ENCODE measurements around the gene RUBCN.
A peak's percentile ranks its signal among the peaks of the same experiment; 100 is the strongest.

The RUBCN gene

GRCh38 chr3:197736491-197737318 lies at the start of gene RUBCN:
Gene RUBCN, minus strand, starts transcription at chr3:197736904. Its CDS starts 185 bp downstream, at chr3:197736719.
- peak; percentile 92 for DNase-seq

GRCh38 chr3:197784019-197784585 lies 47.4 kb upstream of the RUBCN start:
- DNase-seq = no peak

- no peak for DNase-seq
Measured at GRCh38 chr3:197782230-197782629, 45.5 kb upstream of the RUBCN start.

GRCh38 chr3:197775317-197775716 lies 38.6 kb upstream of the RUBCN start:
- DNase-seq = no peak

- no peak for DNase-seq
Measured at GRCh38 chr3:197761784-197762183, 25.1 kb upstream of the RUBCN start.

GRCh38 chr3:197758512-197758911 lies 21.8 kb upstream of the RUBCN start:
- DNase-seq = no peak

GRCh38 chr3:197756704-197757103 lies 20.0 kb upstream of the RUBCN start:
- no peak for DNase-seq

- DNase-seq = no peak
Measured at GRCh38 chr3:197753263-197753662, 16.6 kb upstream of the RUBCN start.

GRCh38 chr3:197752107-197752506 lies 15.4 kb upstream of the RUBCN start:
- peak; percentile 4 for DNase-seq

GRCh38 chr3:197750858-197751737 lies 14.4 kb upstream of the RUBCN start:
- DNase-seq = peak; percentile 32

- DNase-seq = peak; percentile 10
Measured at GRCh38 chr3:197750396-197750831, 13.7 kb upstream of the RUBCN start.

- peak; percentile 46 for DNase-seq
Measured at GRCh38 chr3:197749601-197750395, 13.1 kb upstream of the RUBCN start, which contains the start of gene FYTTD1. Gene FYTTD1, plus strand, starts transcription at chr3:197749883. Its CDS starts 89 bp downstream, at chr3:197749972.

GRCh38 chr3:197749315-197749600 lies 12.6 kb upstream of the RUBCN start:
- no peak for DNase-seq

GRCh38 chr3:197748597-197749314 lies 12.1 kb upstream of the RUBCN start:
- DNase-seq = no peak

- DNase-seq = no peak
Measured at GRCh38 chr3:197746801-197747237, 10.1 kb upstream of the RUBCN start.

- no peak for DNase-seq
Measured at GRCh38 chr3:197746209-197746608, 9.5 kb upstream of the RUBCN start.

- no peak for DNase-seq
Measured at GRCh38 chr3:197742787-197743186, 6.1 kb upstream of the RUBCN start.

GRCh38 chr3:197737749-197738462 lies 1.2 kb upstream of the RUBCN start:
- DNase-seq = no peak

- peak; percentile 45 for DNase-seq
Measured at GRCh38 chr3:197737319-197737649, 580 bp upstream of the RUBCN start.

- no peak for DNase-seq
Measured at GRCh38 chr3:197736010-197736490, 654 bp downstream of the RUBCN start.

- no peak for DNase-seq
Measured at GRCh38 chr3:197734667-197735318, 1.9 kb downstream of the RUBCN start.
